HG03520 (cell line): ENCODE results near the gene COBL.
"Not testable (repeated sequence)": the region's sequence is repeated elsewhere in the genome, so short reads cannot be mapped to it uniquely, and the experiment has no call there.

ENCODE experiments used
- ATAC-seq: cut with Tn5 transposase; IDR thresholded peaks from one replicate; pipeline ENCODE4 v1.9.1; 2021; ENCODE audit warnings: mild to moderate bottlenecking, moderate library complexity; ENCODE audit not compliant: unreplicated experiment

COBL gene

DNA sequence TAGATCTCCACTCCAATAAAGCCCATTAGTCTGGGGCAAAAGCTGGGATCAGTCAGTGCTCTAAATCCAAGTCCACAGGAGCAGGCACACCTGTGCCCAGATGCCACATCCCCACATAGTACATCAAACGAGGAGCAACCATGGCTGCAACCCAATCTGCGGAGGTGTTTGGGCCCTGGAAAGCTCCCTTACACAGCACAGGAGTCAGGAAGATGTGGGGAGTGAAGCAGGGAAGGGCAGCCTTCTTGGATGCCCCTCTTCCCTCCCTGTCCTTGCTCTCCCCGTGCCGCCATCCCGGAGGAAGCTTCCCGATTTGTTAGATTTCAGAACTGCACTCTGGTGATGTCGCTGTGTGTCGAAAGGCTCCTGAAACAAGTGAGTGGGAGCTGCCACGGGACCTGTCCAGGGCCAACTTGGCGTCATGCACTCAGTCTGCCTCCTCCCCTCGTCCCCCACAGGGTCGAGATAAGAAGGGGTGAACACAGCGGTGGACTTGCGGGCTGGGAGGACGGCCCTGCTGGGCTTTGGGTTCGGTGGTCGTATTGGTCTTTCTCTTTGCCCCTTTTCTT is 303.3 kb downstream of the COBL start:
- ATAC-seq, result no peak

DNA sequence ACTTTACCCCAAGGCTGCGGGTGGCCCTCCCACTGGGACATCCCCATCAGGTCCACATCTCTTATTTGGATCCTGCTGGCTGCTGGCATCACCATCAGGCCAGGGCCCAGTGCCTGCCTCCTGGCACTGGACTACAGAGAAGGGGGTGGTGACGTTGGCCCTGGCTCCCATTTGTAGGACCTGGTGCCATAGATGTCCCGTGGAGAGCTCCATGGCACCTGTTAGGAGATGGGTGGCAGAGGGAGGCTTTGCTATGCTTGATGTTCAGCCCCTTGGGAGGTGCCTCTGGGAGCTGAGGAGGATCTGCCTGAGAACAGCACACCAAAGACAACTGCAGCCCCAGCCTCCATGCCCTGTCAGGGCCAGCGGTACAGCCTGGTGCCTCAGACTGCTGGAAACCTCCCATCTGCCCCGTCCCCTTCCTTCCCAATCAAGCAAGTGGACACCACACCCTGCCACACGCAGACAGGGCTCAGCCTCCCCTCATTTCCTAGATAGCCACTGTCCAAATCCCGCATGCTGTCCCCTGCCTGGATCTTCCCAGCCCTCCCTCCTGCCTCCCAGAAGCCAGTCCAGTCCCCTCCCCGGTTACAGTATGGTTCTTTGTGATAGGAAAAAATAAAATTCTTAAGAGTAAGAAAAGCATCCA is 303.9 kb downstream of the COBL start:
- ATAC-seq, result no peak

DNA sequence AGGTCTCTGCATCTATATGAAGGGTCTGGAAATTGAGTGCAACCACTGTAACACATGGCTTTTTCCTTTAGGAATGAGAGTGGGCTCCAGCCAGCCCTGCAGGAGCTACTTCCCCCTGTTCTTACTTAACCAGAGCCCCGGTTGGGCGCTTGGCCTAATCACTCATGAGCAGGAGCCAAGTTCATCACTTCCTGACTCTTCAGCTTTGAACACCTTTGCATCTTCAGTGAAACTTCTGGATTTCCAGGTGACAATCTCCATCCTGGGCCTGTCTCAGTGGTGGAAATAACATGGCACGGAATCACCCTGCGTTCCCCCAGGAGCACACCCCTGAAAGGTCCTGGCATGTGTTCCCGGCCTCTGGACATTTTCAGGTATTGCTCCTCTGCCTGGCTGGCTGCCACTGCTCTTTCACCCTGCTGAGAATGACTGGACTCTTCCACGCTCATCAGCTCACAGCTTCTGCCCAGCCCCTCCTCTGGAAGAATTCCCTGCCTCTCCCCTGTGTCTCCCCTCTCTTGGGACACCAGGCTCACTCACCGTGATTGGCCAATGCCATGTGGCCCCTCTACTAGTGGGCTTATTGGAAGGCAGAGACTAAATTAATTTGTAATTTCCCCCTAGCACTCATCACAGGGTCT is 304.8 kb downstream of the COBL start:
- ATAC-seq, result no peak

DNA sequence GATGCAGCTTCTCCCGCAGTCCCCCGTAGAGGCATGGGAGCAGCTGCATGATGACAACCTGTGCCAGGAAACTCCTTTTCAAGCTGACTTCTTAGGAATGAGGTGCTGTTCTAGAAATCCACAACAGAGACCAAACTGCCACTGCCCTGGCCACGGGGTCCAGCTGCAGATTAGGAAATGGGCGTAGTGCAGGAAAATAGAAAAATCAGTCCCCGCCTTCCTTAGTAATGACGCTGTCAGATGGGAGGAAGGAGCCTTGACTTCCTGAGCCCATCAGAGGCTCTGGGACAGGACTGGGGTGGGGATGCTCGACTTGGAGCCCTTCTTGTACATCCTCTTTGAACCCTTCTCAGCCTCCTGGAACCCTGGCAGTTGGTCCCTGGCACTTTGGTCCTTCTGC is 306.1 kb downstream of the COBL start:
- ATAC-seq, result no peak

DNA sequence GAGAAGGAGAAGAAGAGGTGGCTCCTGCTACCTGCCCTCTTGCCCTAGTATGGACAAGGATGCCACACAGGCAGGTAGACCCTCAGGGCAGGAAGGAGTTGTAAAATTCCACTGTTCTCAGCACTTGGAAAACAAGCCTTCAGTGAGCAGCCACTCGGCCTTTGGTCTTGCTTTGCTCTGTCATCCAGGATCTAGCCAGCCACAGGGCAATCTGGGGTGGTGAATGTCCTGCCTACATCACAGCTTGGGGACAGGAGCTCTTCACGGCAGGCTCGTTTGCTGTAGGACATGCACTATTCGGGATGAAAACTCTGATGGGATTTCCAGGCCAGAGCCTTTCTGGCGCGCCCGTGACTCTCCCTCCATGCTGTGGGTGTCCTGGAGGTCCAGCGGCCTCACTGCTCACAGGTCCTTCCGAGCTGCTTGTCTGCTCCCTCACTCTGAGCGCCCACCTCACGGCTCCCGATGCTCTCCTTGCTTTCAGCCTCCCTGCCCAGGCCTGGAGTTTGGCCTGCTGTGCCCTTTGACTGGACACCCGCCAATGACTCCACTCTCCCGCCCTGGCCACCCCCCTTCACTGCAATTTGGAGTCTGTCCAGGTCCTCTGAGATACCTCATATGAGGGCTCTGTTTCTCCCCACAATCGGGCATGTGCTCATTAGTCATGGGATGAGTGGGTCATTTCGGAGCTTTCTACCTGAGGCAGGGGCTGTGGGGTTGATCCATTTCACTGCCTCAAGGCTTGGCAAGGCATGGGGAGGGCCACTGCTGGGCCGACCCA is 306.7 kb downstream of the COBL start:
- ATAC-seq, result no peak

DNA sequence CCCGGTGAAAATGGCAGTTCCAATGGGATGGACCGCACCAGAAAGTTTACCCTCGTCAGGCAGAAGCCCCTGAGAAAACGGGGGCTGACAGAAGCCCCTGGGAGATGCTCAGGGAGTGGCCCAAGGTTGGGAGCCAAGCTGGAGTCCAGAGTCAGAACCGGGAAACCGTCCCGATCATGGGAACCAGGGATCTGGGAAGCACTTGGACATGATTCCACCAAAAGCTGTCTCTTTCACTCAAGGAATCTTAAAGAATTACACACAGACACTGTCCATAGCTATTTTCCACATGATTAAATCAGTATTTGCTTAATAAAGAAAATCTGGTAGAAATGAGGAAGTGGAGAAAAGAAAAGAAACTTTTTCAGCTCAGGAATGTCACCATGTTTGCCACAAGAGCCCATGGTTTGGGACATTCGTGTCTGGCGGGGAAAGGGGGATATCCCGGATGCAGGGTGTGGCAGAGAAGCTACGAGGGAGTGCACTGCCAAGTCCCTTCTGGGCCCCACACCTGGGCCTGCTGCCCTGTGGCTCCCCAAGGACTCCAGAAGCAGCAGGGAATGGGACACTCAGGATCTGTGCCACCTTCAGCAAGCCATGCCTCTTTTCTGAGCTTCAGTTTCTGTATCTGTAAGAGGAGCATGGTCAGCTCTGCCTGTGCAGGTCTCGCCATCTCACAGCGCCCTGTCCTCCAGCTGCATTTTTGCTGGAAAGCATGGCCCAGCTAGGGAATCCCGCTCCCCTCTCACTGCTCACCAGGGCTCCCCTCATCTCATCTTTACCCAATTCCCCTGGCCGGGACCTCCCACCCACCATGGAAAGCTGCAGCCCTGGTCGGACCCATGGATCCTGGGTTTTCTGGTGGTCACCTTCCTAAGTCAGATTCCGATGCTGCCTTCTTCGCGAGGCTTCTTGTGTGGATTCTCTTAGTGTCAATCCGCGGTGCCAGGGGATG is 308.8 kb downstream of the COBL start:
- ATAC-seq, result no peak

DNA sequence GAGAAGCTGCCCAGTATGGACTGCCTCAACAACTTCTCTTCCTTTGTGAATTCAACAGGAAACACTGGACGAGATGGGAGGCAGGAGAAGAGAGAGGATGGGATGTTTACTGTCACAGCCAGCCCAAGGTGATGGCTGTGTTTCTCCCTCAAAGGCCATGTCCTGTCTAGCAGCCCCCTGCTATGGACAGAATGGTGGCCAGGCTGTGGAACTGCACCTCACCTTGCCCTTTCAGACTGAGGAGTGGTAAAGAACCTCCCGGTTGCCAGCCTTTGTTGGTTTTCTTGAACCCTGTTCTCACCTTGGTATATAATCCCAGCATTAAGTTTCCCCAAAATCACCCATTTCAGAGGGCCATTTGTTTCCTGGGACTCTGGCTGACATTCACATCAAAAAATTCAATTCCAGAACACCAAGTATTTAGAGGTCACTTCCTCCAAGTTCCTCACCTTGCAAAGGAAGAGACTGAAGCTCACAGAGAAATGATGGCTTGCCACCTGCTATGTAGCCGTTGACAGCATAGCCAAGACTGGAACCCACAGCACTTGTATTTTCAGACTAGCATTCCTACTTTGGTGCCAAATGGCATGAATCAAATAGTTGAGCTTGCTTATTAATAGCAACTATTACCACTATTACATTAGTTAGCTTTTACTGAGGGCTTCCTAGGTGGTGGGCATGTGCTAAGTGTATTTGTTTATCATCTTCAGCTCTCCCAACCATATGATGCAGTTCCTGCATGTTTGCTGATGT is 309.9 kb downstream of the COBL start:
- ATAC-seq, result no peak

DNA sequence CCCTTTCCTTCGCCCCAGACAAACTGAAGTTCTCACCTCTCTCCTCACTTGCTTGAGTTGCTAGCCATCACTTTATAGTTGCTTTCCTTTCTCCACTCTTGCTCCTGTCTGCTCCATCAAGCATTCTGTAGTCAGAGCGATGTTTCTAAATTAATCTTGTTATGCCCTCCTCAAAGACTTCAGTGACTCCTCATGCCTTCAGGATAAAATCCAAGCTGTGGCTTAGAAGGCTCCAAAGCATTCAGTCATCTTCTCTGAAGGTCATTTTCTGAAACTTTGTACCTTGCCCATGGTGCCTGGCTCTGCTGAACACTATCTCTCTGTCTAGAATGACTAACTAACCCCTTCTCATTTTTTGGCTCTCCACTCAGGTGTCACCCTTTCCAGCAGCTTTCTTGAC is 311.5 kb downstream of the COBL start:
- ATAC-seq, result no peak

DNA sequence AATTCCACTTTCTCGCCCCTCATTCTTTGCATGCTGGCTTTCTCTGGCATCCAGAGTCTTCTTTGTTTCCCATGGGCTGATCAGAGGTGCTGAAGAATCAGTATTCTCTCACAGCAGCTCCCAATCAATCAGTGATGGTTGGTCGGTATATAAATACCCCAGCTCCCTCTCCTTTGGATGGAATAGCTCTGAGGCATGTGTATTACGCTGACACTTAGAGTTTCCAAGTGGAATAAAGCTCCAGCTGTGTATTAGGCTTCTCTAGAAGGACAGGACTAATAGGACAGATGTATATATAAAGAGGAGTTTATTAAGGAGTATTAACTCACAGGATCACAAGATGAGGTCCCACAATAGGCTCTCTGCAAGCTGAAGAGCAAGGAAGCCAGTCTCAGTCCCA is 315.7 kb downstream of the COBL start:
- ATAC-seq, result no peak

DNA sequence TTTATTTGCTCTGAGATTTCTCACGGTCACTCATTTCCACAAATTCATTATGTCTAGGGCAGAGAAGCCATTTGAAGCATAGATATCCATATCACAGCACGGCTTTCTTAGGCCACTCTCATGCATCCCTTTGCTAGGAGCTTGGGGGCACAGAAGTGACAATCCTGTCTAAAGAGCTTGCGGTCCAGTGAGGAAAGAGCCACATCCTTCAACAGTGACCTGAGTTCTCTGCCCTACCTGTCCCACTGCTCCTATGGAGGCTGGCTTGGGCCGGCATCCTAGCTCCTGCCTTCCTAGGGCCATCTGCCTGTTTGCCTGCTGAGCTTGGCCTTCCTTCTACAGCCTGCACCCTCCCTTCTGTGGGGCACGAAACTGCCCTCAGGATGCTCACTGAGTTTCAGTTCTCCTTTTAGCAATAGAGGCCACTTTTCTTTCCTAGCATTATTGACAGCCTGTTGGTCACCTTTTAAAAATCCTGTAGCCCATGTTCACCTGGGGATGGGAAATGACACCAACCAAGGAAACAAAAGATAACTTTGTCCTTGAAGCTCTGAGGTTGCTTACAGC is 321.8 kb downstream of the COBL start:
- ATAC-seq, result no peak

DNA sequence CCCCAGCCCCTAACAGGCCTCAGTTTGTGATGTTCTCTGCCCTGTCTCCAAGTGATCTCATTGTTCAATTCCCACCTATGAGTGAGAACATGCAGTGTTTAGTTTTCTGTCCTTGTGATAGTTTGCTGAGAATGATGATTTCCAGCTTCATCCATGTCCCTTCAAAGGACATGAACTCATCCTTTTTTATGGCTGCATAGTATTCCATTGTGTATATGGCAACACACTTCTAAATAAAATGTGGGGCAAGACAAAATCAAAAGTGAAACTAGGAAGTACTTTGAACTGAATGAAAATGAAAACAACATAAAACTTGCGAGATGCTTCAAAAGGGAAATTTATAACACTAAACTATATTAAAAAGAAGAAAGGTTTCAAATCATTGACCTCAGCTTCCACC is 326.4 kb downstream of the COBL start:
- not testable (repeated sequence) for ATAC-seq

DNA sequence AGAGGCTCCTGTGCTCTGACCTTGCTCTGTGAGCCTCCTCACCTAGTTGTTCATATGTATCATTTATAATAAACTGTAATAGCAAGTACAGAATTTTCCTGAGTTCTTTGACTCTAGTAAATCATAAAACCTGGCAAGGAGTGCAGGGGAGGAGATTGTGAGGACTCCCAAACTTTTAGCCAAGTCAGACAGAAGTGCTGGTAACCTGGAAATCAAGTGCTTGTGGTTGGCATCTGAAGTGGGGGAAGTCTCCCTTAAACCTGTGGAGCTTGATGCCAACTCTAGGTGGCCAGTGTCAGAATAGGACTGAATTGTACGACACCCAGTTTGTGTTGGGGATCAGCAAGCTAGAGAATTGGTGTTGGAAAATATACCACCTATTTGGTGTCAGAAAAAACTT is 327.6 kb downstream of the COBL start:
- ATAC-seq, result no peak

DNA sequence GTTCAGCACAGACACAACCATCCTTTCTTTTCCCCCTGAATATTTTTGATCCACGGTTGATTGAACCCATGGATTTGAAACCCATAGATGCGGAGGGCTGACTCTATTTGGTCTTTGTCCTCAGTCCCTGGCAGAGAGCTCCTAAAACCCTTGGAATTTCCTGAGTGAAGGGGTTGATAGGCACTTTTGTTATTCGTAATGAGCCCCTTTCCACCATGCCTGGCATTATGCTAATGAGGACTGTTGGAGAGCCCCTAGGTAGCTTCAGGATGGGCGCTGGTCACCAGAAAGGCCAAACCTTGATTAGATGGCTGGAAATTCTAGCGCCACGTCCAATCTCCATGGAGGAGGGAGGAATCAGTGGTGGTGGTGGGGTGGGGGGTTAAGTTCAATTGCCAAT is 328.1 kb downstream of the COBL start:
- ATAC-seq, result no peak

DNA sequence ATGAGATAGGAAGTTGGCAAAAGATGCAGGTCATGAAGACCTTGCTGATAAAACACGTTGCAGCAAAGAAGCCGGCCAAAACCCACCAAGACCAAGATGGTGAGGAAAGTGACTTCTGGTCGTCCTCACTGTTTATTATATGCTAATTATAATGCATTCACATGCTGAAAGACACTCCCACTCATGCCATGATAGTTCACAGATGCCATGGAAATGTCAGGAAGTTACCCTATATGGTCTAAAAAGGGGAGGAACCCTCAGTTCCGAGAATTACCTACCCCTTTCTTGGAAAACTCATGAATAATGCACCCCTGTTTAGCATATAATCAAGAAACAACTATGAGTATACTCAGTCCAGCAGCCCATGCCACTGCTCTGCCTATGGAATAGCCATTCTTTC is 331.5 kb downstream of the COBL start:
- ATAC-seq, result no peak

DNA sequence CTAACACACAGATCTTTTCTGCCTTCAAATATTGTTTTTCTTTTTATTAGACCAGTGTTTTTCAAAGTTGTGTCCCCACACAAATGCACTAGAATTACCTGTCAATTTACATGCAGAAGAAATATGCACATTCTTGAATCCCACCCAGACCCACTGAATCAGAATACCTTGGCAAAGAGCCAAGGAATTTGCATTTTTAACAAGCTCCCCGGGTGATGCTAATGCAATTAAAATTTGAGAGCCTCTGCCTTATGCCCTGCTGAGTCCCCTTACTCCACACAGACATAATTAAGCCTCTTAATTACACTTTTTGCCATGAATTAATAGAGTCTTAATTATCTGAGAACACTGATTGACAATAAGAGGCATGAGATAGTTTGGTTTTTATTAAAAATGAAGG is 332.8 kb downstream of the COBL start:
- ATAC-seq, result no peak

DNA sequence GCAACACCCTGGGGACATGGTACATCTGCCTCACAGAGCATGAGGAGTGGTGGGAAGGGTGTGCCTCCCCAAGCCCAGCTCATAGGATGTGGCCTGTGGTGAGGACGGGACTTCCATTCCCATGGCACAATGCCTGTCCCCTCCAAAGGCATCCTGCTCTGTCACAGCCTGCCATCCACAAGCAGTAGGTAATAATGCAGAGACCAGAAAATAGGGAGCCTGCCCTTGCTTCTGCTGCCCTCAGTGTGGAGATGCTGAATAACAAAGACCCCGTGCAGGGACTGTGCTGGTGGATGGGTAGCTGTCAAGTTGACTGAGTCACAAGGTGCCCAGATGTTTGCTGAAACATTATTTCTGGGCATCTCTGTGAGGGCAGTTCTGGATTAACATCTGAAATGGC is 334.0 kb downstream of the COBL start:
- ATAC-seq, result no peak

DNA sequence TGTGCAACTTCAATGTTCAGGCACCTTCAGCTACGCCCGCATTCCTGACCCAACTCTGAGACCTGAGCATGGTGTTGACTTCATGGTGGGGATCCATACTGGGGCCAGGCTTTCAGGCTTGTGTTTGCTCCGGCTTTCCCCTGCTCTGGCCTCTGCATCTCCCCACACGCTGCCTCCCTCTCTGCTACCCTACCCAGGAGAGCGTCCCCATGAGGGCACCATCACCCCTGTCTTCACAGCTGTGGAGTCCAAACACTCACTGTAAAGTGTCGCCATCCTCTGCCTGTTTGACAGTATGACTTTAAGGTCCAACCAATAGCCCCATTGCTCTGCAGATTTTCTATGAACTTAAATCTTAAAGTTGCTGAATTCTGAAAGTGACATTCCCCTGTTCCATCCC is 334.9 kb downstream of the COBL start:
- ATAC-seq, result no peak

DNA sequence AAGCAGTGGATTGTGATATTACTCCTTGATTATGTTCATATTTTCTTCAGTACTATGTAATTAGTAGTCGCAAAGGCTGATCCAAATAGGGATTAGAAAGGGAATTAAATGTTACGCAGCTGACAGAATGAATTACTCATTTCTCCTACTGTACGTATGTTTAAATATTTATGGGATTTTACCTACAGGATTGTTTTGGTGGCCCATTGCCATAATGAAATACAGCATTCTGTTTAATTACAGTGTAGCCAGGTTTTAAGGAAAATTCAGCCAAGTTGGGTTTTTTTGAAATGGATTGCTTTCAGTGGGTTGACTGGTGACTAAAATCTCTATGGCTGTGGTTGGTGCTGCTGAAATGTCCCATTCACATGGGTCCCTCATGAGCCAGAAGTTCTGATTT is 336.2 kb downstream of the COBL start:
- ATAC-seq, result no peak

DNA sequence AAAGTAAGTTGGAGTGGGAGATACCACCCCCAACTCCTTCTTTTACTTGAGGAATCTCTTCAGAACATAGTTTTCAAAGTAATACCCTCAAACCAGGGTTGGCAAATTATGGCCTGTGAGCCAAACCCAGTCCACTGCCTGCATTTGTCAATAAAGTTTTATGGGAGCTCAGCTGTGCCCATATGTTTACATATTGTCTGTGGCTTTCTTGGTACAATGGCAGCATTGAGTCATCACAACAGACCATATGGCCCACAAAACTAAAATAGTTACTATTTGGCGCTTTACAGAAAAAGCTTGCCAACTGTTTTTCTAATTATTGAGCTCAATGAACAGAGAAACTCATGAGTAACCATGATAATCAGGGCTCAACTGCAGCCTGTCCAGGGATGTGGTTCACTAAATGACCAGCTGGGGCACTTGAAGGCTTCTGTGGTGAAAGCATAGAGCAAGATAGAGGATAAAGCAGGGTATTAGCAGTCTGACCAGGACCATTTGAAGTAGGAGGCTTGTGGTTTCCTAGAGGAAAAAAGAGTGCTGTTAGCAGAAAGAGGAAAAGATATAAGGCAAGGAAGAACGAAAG is 337.9 kb downstream of the COBL start:
- ATAC-seq, result no peak
